Endothelial cell (in vitro differentiated cells): ENCODE measurements around the gene DDX54. TPM values are rescaled to one million over a fixed set of nuclear protein-coding genes. Genes with fewer than 3 reads are reported as not detected.

ENCODE experiments used
- DNase-seq: peaks from one replicate; pipeline ENCODE4 v3.0.0; 2021; ENCODE audit warnings: low spot score
- H3K27ac Mint-ChIP-seq: one replicate; pipeline ENCODE4 v1.8.0; 2021; ENCODE audit warnings: mixed read lengths, inconsistent platforms; ENCODE audit not compliant: unreplicated experiment
- H3K27me3 Mint-ChIP-seq: one replicate; pipeline ENCODE4 v1.8.0; 2021; ENCODE audit warnings: mild to moderate bottlenecking, moderate library complexity, mixed read lengths, inconsistent platforms; ENCODE audit not compliant: unreplicated experiment
- H3K36me3 Mint-ChIP-seq: one replicate; pipeline ENCODE4 v1.8.0; 2021; ENCODE audit warnings: mild to moderate bottlenecking, low read depth, mixed read lengths, inconsistent platforms; ENCODE audit not compliant: unreplicated experiment
- H3K4me1 Mint-ChIP-seq: one replicate; pipeline ENCODE4 v1.8.0; 2021; ENCODE audit warnings: mild to moderate bottlenecking, mixed read lengths, inconsistent platforms; ENCODE audit not compliant: unreplicated experiment
- H3K4me3 Mint-ChIP-seq: one replicate; pipeline ENCODE4 v1.8.0; 2021; ENCODE audit warnings: mild to moderate bottlenecking, mixed read lengths, inconsistent platforms; ENCODE audit not compliant: unreplicated experiment
- H3K9me3 Mint-ChIP-seq: one replicate; pipeline ENCODE4 v1.8.0; 2021; ENCODE audit warnings: mixed read lengths, inconsistent platforms; ENCODE audit not compliant: unreplicated experiment
- CTCF ChIP-seq: fragments of 200-600 bp; sonication (generic); IDR thresholded peaks from one replicate; pipeline ENCODE4 v1.5.0; 2021; ENCODE audit warnings: antibody characterized with exemption; ENCODE audit not compliant: unreplicated experiment
- total RNA-seq: library from RNA; stranded (reverse); fragmentation: NEBNext Ultra II Directional; extraction: Animal tissue kit (Norgen Biotek cat#: 25700); gene quantifications from one replicate; pipeline ENCODE4 v1.2.1, GENCODE V29; 2021; ENCODE audit not compliant: unreplicated experiment

Gene DDX54
- total RNA-seq, 1 donor from 2014 or later, result 47.5 TPM

DNA sequence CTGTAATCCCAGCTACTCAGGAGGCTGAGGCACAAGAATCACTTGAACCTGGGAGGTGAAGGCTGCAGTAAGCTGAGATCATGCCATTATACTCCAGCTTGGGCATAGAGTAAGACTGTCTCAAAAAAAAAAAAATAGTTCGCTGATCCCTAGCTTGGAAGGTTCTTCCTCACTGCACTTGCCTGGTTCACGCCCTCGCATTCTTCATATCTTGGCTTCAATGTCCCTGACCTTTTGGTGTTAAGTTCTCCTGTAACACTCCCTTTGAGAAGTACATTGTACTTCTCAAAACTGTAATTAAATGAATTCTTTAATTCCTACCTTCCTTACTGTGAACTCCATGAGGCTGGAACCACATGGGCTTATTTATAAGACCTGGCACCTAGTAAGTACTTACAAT lies 19.5 kb upstream of the DDX54 start:
- peaks cover 6% of the 10 kb centered on the region for H3K4me1 Mint-ChIP-seq
- TF ChIP-seq CTCF, result no peak
- H3K27me3 Mint-ChIP-seq, result peaks cover 1% of the 10 kb centered on the region
- no peaks in the 10 kb centered on the region for H3K36me3 Mint-ChIP-seq
- no peak overlapping the region for H3K4me3 Mint-ChIP-seq
- no peak for DNase-seq
- no peak overlapping the region for H3K27ac Mint-ChIP-seq
- H3K9me3 Mint-ChIP-seq, result no peaks in the 10 kb centered on the region

GRCh38 chr12:113203852-113204760 lies 18.8 kb upstream of the DDX54 start:
- no peak for DNase-seq
- no peak overlapping the region for H3K27ac Mint-ChIP-seq
- no peak overlapping the region for H3K4me3 Mint-ChIP-seq

DNA sequence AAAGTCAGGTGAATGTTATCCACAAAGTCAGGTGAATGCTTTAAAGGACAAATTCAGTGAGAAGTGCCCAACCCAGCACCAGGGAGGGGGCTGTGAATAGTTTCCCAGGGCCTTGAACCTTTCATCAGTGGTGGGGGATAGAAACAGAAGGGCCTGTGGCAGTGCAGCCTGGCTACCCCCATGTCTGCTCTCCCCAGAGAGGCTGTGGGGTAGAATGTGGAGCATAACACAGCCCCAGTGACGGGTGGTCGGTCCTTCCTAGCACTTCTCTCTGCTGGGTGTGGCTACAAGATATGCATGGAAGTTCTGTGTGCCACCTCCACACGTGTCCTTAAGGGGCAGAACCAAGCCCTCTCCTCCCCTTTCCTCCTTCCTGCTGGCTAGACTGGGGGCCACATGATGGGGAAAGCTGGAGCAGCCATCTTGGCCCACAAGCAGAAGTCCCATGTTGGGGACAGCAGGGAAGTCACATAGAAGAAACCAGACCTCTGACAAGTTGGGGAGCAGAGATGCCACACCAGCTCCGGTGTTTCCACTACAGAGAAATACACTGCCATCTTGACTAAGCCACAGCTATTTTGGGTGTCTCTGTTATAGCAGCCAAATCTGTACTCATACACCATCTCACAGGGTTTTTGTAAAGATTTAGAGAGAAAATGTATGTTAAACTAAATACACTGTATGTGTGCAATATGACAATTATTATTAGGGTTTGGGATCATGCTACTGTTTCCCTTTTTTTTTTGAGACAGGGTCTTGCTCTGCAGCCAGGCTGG lies 17.2 kb upstream of the DDX54 start:
- no peak for DNase-seq
- H3K27ac Mint-ChIP-seq, result no peak overlapping the region
- no peaks in the 10 kb centered on the region for H3K4me1 Mint-ChIP-seq
- H3K27me3 Mint-ChIP-seq, result peaks cover 3% of the 10 kb centered on the region
- no peaks in the 10 kb centered on the region for H3K36me3 Mint-ChIP-seq
- TF ChIP-seq CTCF, result no peak
- no peaks in the 10 kb centered on the region for H3K9me3 Mint-ChIP-seq
- H3K4me3 Mint-ChIP-seq, result no peak overlapping the region

More at GRCh38 chr12:113203852-113204760, 18.8 kb upstream of the DDX54 start:
- Mint-ChIP-seq H3K4me1 (peaks cover 6% of the 10 kb centered on the region), H3K36me3 (no peaks in the 10 kb centered on the region), H3K27me3 (peaks cover 1% of the 10 kb centered on the region), H3K9me3 (no peaks in the 10 kb centered on the region)
- no peak for TF ChIP-seq CTCF

DNA sequence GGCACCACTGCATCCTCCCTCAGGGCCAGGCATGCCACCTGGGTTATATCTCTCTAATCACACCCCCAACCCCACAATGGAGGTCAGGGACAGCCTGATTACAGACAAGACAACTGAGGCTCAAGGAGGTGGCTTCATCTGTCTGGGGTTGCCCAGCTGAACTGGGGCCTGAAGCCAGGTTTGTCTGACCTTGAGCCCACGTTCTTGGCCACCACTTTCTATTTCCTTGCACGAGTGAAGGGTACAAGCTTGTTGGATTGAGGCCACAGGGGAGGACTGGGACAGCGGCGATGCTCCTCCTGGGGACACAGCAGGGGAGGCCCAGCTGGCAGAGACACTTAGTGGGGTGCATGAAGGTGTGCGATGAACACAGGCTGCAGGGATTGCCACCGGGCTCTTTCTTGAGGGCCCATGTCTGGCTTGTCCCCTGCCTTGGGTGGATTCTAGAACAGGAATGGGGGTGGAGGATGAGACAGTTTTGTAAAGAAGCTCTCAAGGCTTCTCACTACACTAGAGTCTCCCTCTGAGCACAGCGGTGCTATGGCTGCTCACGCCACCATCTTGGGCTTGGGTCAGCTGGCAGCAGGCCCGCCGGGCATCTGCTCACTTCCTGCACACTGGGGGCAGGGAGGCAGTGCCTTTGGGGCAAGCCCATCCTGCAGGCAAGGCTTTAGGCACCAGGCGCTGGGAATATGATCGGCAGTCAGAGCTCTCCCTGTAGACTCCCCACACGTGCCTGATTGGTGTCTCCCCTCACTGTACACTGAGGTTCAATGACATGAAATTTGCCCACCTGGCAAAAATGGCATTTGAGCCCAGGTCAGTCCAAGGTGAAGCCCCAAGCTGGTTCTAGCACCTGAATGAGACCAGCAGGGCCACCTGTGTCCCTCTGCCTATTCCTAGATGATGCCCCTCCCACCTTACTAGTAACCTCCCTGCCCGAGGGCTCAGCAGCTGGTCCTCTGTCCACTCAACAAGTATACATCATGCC lies 16.2 kb upstream of the DDX54 start:
- Mint-ChIP-seq H3K27ac (no peak overlapping the region), H3K9me3 (no peaks in the 10 kb centered on the region), H3K36me3 (no peaks in the 10 kb centered on the region), H3K27me3 (peaks cover 4% of the 10 kb centered on the region), H3K4me1 (no peaks in the 10 kb centered on the region), H3K4me3 (no peak overlapping the region)
- DNase-seq, result no peak
- TF ChIP-seq CTCF, result no peak
